CD14-positive monocyte (primary cell): Measurements from ENCODE around the gene FAM149B1. TPM values are rescaled to one million over a fixed set of nuclear protein-coding genes. Genes with fewer than 3 reads are reported as not detected.

Experiments used
- DNase-seq, 3 donors: peaks; one replicate each; pipeline ENCODE4 v3.0.0-alpha.2; 2011 to 2022
- H2AFZ ChIP-seq: 2 replicates; pipeline ENCODE4 v1.6.0; 2012; ENCODE audit warnings: mild to moderate bottlenecking, low read depth, low read length, inconsistent platforms; ENCODE audit not compliant: insufficient read depth, poor library complexity, severe bottlenecking
- H3K27ac ChIP-seq, 2 donors: 1 replicate in 1 of 2; 2 replicates in 1 of 2; pipeline ENCODE4 v1.5.1; 2012 to 2013; ENCODE audit warnings: low read length in 2 of 2, control low read depth in 1 of 2, inconsistent platforms in 1 of 2, low read depth in 1 of 2, mild to moderate bottlenecking in 1 of 2
- H3K27me3 ChIP-seq, 2 donors: one replicate each; pipeline versions ENCODE4 v1.6.0 to v1.6.1; 2011 to 2013; ENCODE audit warnings: low read length in 2 of 2; ENCODE audit not compliant: control insufficient read depth in 2 of 2, insufficient read depth in 2 of 2
- H3K36me3 ChIP-seq, 2 donors: replicated peaks in 1 of 2; 1 replicate in 1 of 2; 2 replicates in 1 of 2; pipeline versions ENCODE4 v1.5.1 to v1.6.1; 2012 to 2013; ENCODE audit warnings: low read length in 2 of 2, control low read depth in 1 of 2, inconsistent platforms in 1 of 2, mild to moderate bottlenecking in 1 of 2; ENCODE audit not compliant: insufficient read depth in 2 of 2, control insufficient read depth in 1 of 2
- H3K4me1 ChIP-seq, 2 donors: 1 replicate in 1 of 2; 2 replicates in 1 of 2; pipeline versions ENCODE4 v1.5.1 to v1.6.1; 2012 to 2013; ENCODE audit warnings: low read length in 2 of 2, control low read depth in 1 of 2, inconsistent platforms in 1 of 2, mild to moderate bottlenecking in 1 of 2, moderate library complexity in 1 of 2; ENCODE audit not compliant: insufficient read depth in 2 of 2, control insufficient read depth in 1 of 2
- H3K4me2 ChIP-seq: replicated peaks from 2 replicates; pipeline ENCODE3; 2012; ENCODE audit warnings: low read length, moderate library complexity, mild to moderate bottlenecking; ENCODE audit not compliant: poor library complexity, severe bottlenecking; ENCODE audit errors: extremely low read depth
- H3K4me3 ChIP-seq, 3 experiments: fragments of 200-600 bp in 1 of 3; sonication (generic) in 1 of 3; replicated peaks in 1 of 3; 1 replicate in 2 of 3; 2 replicates in 1 of 3; pipeline ENCODE4 v1.5.1; 2011 to 2013; ENCODE audit warnings: low read length in 3 of 3, mild to moderate bottlenecking in 3 of 3, control low read depth in 2 of 3, low read depth in 2 of 3, inconsistent platforms in 1 of 3, moderate library complexity in 1 of 3
- H3K79me2 ChIP-seq: 2 replicates; pipeline ENCODE4 v1.6.0; 2012; ENCODE audit warnings: mild to moderate bottlenecking, control low read depth, inconsistent platforms, low read length, moderate library complexity; ENCODE audit not compliant: insufficient read depth
- H3K9ac ChIP-seq: 2 replicates; pipeline ENCODE4 v1.6.0; 2017; ENCODE audit warnings: low read length, mild to moderate bottlenecking; ENCODE audit not compliant: insufficient read depth, poor library complexity, severe bottlenecking
- H3K9me3 ChIP-seq, 2 donors: replicated peaks in 1 of 2; 1 replicate in 1 of 2; 2 replicates in 1 of 2; pipeline versions ENCODE4 v1.5.1 to v1.6.1; 2012 to 2013; ENCODE audit warnings: low read length in 2 of 2, control low read depth in 1 of 2; ENCODE audit not compliant: control insufficient read depth in 1 of 2, insufficient read depth in 1 of 2
- H4K20me1 ChIP-seq: 2 replicates; pipeline ENCODE4 v1.6.0; 2012; ENCODE audit warnings: mild to moderate bottlenecking, low read length, control low read depth, moderate library complexity; ENCODE audit not compliant: insufficient read depth
- H3K27ac Mint-ChIP-seq, 7 donors: one replicate each; pipeline ENCODE4 v1.8.0; 2020; ENCODE audit warnings: mild to moderate bottlenecking in 7 of 7, mixed read lengths in 7 of 7, moderate library complexity in 6 of 7, inconsistent platforms in 2 of 7
- H3K27me3 Mint-ChIP-seq, 3 donors: one replicate each; pipeline ENCODE4 v1.8.0; 2021 to 2022; ENCODE audit warnings: low read depth in 3 of 3, mild to moderate bottlenecking in 3 of 3, mixed read lengths in 3 of 3, moderate library complexity in 3 of 3, inconsistent platforms in 1 of 3
- H3K36me3 Mint-ChIP-seq, 2 donors: one replicate each; pipeline ENCODE4 v1.8.0; 2020; ENCODE audit warnings: mixed read lengths in 2 of 2, inconsistent platforms in 1 of 2, mild to moderate bottlenecking in 1 of 2
- H3K4me1 Mint-ChIP-seq: one replicate; pipeline ENCODE4 v1.8.0; 2020; ENCODE audit warnings: mild to moderate bottlenecking, mixed read lengths
- H3K4me3 Mint-ChIP-seq, 2 donors: one replicate each; pipeline ENCODE4 v1.8.0; 2020; ENCODE audit warnings: mild to moderate bottlenecking in 2 of 2, mixed read lengths in 2 of 2, moderate library complexity in 1 of 2
- H3K9me3 Mint-ChIP-seq, 7 donors: one replicate each; pipeline ENCODE4 v1.8.0; 2020 to 2022; ENCODE audit warnings: mixed read lengths in 7 of 7, mild to moderate bottlenecking in 6 of 7, moderate library complexity in 6 of 7, inconsistent platforms in 2 of 7
- CTCF ChIP-seq: fragments of 200-600 bp; IDR thresholded peaks from one replicate; pipeline ENCODE4 v1.8.0; 2022; ENCODE audit warnings: antibody characterized with exemption, mild to moderate bottlenecking
- WGBS: methylation state at CpG from one replicate; pipeline ENCODE4 v1.1.5; 2013; ENCODE audit warnings: missing lambda C conversion rate; ENCODE audit not compliant: insufficient coverage; 5-methylcytosine and 5-hydroxymethylcytosine counted together
- intact Hi-C, 2 donors: fragments of 100-400 bp; cut with micrococcal nuclease; formaldehyde crosslinking; loops; one replicate each; pipeline versions ENCODE4 v1.15.0 to v1.15.1; 2023
- polyA plus RNA-seq, 3 donors: library from polyadenylated mRNA; depleted of rRNA in 1 of 3; unstranded in 2 of 3; stranded (reverse) in 1 of 3; fragments of 300-500 nt in 2 of 3; fragments of >200 nt in 1 of 3; fragmentation: Illumina TruSeq in 2 of 3; gene quantifications; 1 replicate in 2 of 3; 2 replicates in 1 of 3; pipeline ENCODE4 v1.2.3, GENCODE V29; 2012 to 2021

FAM149B1 gene
- polyA plus RNA-seq, 3 donors: 2.6 to 19.3 (median 2.6) TPM

- Mint-ChIP-seq H3K9me3 (peaks cover 0 to 6% (median 3%) of the 10 kb centered on the region in 7 donors), H3K27me3 (peaks cover 0 to 2% (median 0%) of the 10 kb centered on the region in 3 donors), H3K27ac (peak overlapping the region in 5 of 7 donors; percentile 12 to 75 (median 22)), H3K36me3 (no peaks in the 10 kb centered on the region), H3K4me1 (peaks cover 4% of the 10 kb centered on the region), H3K4me3 (no peak overlapping the region)
- H3K36me3 ChIP-seq: no peaks in the 10 kb centered on the region
- peak; percentile 24 to 47 (median 29) for DNase-seq
- WGBS: no CpG with 5 or more reads among the region's 1 CpG
- no peaks in the 10 kb centered on the region for H3K9me3 ChIP-seq
- H3K27me3 ChIP-seq: no peaks in the 10 kb centered on the region
- no peak overlapping the region for H3K4me3 ChIP-seq
- H3K27ac ChIP-seq: no peak overlapping the region
- no peaks in the 10 kb centered on the region for H3K4me1 ChIP-seq
- H3K79me2 ChIP-seq: no peaks in the 10 kb centered on the region
- no peak overlapping the region for H2AFZ ChIP-seq
- no peak overlapping the region for H3K4me2 ChIP-seq
- no peaks in the 10 kb centered on the region for H4K20me1 ChIP-seq
- no peak overlapping the region for H3K9ac ChIP-seq
- no peak for TF ChIP-seq CTCF
- intact Hi-C loops: no loop called here
Measured at GRCh38 chr10:73287441-73287840, 119.5 kb downstream of the FAM149B1 start.

GRCh38 chr10:73289958-73290357, 122.0 kb downstream of the FAM149B1 start:
- no peak for TF ChIP-seq CTCF

More at GRCh38 chr10:73289958-73290357, 122.0 kb downstream of the FAM149B1 start:
- Histone ChIP-seq H3K27me3 (no peaks in the 10 kb centered on the region), H3K27ac (no peak overlapping the region), H3K79me2 (no peaks in the 10 kb centered on the region), H3K9me3 (no peaks in the 10 kb centered on the region), H3K4me3 (no peak overlapping the region), H3K4me1 (no peaks in the 10 kb centered on the region), H3K9ac (no peak overlapping the region), H2AFZ (no peak overlapping the region), H4K20me1 (no peaks in the 10 kb centered on the region), H3K36me3 (no peaks in the 10 kb centered on the region), H3K4me2 (no peak overlapping the region)
- no peak for DNase-seq
- H3K27ac Mint-ChIP-seq: no peak overlapping the region
- no CpG with 5 or more reads among the region's 1 CpG for WGBS
- H3K9me3 Mint-ChIP-seq: peaks cover 0 to 6% (median 3%) of the 10 kb centered on the region in 7 donors
- H3K4me3 Mint-ChIP-seq: no peak overlapping the region
- H3K27me3 Mint-ChIP-seq: peaks cover 0 to 3% (median 2%) of the 10 kb centered on the region in 3 donors
- H3K36me3 Mint-ChIP-seq: no peaks in the 10 kb centered on the region
- H3K4me1 Mint-ChIP-seq: peaks cover 4% of the 10 kb centered on the region
- intact Hi-C loops: no loop called here
